HG03439 (cell line): ENCODE results near the gene CCRL2.

ENCODE experiments used
- ATAC-seq: cut with Tn5 transposase; IDR thresholded peaks from one replicate; pipeline ENCODE4 v1.9.1; 2021; ENCODE audit warnings: mild to moderate bottlenecking, moderate library complexity; ENCODE audit not compliant: unreplicated experiment

Gene CCRL2

GRCh38 chr3:46455231-46456115 is 48.4 kb downstream of the CCRL2 start:
- ATAC-seq, result no peak

DNA sequence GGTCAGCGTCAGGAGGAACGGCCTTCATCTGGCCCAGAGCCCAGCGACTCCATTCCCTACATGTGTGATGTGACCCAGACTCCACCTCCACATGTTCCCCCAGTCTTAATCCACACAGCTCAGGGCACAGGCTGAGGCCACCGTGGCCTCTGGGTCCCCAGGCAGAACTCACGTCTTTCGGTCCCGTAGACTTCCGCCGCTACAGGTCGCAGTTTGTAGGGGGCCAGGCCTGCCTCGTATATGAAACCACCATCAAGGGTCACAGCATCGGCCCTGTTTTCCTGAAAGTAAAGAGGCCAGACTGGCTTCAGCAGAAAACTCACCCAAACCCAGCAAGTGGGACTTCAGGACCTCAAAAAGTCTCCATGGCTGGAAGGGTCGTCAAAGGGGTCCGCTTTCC is 49.1 kb downstream of the CCRL2 start:
- no peak for ATAC-seq
